ENCODE measurements around the gene IER5. TPM values are rescaled to one million over a fixed set of nuclear protein-coding genes. Genes with fewer than 3 reads are reported as not detected.

Gene IER5
- total RNA-seq, 1 experiment from 2014 or later = 20.4 TPM

DNA sequence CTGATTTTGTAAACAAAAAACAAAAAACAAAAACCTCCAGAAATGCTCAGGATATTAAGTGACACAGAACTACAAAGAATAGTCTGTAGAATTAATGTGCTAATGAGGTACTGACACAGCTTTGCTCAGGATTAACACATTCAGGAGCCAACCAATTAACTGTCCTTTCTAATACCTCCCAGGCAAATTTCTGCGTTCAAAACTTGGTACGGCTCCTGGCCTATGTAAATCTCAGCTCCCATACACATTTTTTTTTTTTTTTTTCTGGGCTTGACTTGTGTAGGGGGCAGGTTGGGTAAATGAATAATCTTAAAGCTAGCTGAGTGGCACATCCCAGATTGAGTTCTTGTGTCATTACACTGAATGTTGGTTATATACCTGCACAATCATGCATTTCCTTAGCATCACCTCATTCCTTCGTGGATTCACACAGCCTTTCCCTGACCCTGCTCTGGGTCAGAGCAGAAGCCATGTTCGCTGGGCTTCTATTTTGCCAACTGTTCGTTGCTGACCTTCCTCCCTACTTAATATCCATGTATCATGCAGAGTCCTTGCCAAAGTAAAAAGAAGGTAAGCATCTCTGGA, 12.6 kb upstream of the IER5 start:
- ChIA-PET CTCF (no interaction called here), POLR2A (interaction anchor here (0.7 kb wide), 1 partner anchor 641 kb away, joined by 6 read pairs; no protein-coding TSS in a partner anchor)
- no peak overlapping the region for H3K27ac ChIP-seq (ENCODE audit: low read length)
- no peaks in the 10 kb centered on the region for H3K36me3 ChIP-seq (ENCODE audit: control insufficient read depth, insufficient read depth, low read length)
- DNase-seq (ENCODE audit: low read depth, low spot score) = no peak
- 0 out of 2 replicates have a peak, but pooled peaks cover 3% of the 10 kb centered on the region for H3K4me1 ChIP-seq (ENCODE audit: control insufficient read depth, insufficient read depth, low read length)
- BruUV-seq (replicated peaks) = no TSS peak
- H3K27me3 ChIP-seq (ENCODE audit: control insufficient read depth, insufficient read depth, low read length) = no peaks in the 10 kb centered on the region
- H3K4me3 ChIP-seq (ENCODE audit: low read depth in 2 of 2, low read length in 2 of 2) = no peak overlapping the region
- intact Hi-C loops (cut with micrococcal nuclease; ENCODE audit: unreplicated experiment) = no loop called here
- TF ChIP-seq, protein P1, sequence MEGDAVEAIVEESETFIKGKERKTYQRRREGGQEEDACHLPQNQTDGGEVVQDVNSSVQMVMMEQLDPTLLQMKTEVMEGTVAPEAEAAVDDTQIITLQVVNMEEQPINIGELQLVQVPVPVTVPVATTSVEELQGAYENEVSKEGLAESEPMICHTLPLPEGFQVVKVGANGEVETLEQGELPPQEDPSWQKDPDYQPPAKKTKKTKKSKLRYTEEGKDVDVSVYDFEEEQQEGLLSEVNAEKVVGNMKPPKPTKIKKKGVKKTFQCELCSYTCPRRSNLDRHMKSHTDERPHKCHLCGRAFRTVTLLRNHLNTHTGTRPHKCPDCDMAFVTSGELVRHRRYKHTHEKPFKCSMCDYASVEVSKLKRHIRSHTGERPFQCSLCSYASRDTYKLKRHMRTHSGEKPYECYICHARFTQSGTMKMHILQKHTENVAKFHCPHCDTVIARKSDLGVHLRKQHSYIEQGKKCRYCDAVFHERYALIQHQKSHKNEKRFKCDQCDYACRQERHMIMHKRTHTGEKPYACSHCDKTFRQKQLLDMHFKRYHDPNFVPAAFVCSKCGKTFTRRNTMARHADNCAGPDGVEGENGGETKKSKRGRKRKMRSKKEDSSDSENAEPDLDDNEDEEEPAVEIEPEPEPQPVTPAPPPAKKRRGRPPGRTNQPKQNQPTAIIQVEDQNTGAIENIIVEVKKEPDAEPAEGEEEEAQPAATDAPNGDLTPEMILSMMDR (IDR thresholded peaks at IDR 0.05) = no peak
- no peak for TF ChIP-seq POLR2AphosphoS5 (IDR thresholded peaks at IDR 0.05; ENCODE audit: low read depth, low read length)
- TF ChIP-seq, protein P2, sequence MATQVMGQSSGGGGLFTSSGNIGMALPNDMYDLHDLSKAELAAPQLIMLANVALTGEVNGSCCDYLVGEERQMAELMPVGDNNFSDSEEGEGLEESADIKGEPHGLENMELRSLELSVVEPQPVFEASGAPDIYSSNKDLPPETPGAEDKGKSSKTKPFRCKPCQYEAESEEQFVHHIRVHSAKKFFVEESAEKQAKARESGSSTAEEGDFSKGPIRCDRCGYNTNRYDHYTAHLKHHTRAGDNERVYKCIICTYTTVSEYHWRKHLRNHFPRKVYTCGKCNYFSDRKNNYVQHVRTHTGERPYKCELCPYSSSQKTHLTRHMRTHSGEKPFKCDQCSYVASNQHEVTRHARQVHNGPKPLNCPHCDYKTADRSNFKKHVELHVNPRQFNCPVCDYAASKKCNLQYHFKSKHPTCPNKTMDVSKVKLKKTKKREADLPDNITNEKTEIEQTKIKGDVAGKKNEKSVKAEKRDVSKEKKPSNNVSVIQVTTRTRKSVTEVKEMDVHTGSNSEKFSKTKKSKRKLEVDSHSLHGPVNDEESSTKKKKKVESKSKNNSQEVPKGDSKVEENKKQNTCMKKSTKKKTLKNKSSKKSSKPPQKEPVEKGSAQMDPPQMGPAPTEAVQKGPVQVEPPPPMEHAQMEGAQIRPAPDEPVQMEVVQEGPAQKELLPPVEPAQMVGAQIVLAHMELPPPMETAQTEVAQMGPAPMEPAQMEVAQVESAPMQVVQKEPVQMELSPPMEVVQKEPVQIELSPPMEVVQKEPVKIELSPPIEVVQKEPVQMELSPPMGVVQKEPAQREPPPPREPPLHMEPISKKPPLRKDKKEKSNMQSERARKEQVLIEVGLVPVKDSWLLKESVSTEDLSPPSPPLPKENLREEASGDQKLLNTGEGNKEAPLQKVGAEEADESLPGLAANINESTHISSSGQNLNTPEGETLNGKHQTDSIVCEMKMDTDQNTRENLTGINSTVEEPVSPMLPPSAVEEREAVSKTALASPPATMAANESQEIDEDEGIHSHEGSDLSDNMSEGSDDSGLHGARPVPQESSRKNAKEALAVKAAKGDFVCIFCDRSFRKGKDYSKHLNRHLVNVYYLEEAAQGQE (IDR thresholded peaks at IDR 0.05; ENCODE audit: insufficient read depth in 1 of 2, low read depth in 2 of 2, low read length in 1 of 2) = no peak
- TF ChIP-seq SIN3A (IDR thresholded peaks at IDR 0.05; ENCODE audit: borderline replicate concordance, insufficient read depth, low read depth, low read length) = no peak
- no peak for TF ChIP-seq TCF7L2 (IDR thresholded peaks at IDR 0.05; ENCODE audit: low read depth, low read length)
- in situ Hi-C loops (cut with HindIII; ENCODE audit: low pct_unique_long_range_greater_than_20kb, low sequenced_read_pairs) = no loop called here
- no peaks in the 10 kb centered on the region for H3K9me3 ChIP-seq (ENCODE audit: control insufficient read depth, insufficient read depth, low read depth, low read length)
- no peak for ATAC-seq

DNA sequence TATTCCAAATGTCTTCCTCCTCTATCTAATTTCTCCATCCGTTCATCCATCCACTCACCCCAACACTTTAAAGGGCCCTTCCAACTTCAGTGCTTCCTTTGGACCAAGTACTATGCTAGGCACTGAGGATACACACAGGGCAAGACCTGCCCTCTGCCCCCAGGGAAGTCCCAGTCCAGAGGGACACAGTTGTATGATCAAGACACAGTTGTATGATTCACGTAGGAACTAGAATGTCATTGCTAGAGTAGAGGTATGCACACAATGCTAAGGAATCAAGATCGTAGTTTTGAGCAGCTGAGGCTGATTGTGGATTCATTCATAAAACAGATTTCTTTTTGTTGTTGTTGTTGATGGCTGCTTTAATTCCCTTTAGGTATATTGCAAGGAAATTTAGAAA, 11.6 kb upstream of the IER5 start:
- in situ Hi-C loops (cut with HindIII; ENCODE audit: low pct_unique_long_range_greater_than_20kb, low sequenced_read_pairs) = no loop called here
- Histone ChIP-seq H3K27me3 (ENCODE audit: control insufficient read depth, insufficient read depth, low read length) (no peaks in the 10 kb centered on the region), H3K4me3 (ENCODE audit: low read depth in 2 of 2, low read length in 2 of 2) (no peak overlapping the region), H3K27ac (ENCODE audit: low read length) (no peak overlapping the region), H3K4me1 (ENCODE audit: control insufficient read depth, insufficient read depth, low read length) (0 out of 2 replicates have a peak, but pooled peaks cover 3% of the 10 kb centered on the region), H3K9me3 (ENCODE audit: control insufficient read depth, insufficient read depth, low read depth, low read length) (no peaks in the 10 kb centered on the region), H3K36me3 (ENCODE audit: control insufficient read depth, insufficient read depth, low read length) (no peaks in the 10 kb centered on the region)
- no TSS peak for BruUV-seq (replicated peaks)
- ChIA-PET POLR2A (no interaction called here), CTCF (no interaction called here)
- intact Hi-C loops (cut with micrococcal nuclease; ENCODE audit: unreplicated experiment) = no loop called here
- ATAC-seq (no peak), DNase-seq (ENCODE audit: low read depth, low spot score) (no peak)
- TF ChIP-seq, protein P1 (IDR thresholded peaks at IDR 0.05) = no peak
- no peak for TF ChIP-seq TCF7L2 (IDR thresholded peaks at IDR 0.05; ENCODE audit: low read depth, low read length)
- TF ChIP-seq, protein P2 (IDR thresholded peaks at IDR 0.05; ENCODE audit: insufficient read depth in 1 of 2, low read depth in 2 of 2, low read length in 1 of 2) = no peak
- no peak for TF ChIP-seq POLR2AphosphoS5 (IDR thresholded peaks at IDR 0.05; ENCODE audit: low read depth, low read length)
- TF ChIP-seq SIN3A (IDR thresholded peaks at IDR 0.05; ENCODE audit: borderline replicate concordance, insufficient read depth, low read depth, low read length) = no peak
